Endothelial cell of umbilical vein (primary cell): Measurements from ENCODE around the gene PRDM13.
A peak's percentile ranks its signal among the peaks of the same experiment; 100 is the strongest.

Experiments
- EZH2 ChIP-seq: IDR thresholded peaks from 2 replicates; pipeline ENCODE4 v1.6.1; 2012; ENCODE audit warnings: borderline replicate concordance, low read depth, mild to moderate bottlenecking, moderate library complexity, low read length, inconsistent platforms; ENCODE audit not compliant: severe bottlenecking
- JUN ChIP-seq: IDR thresholded peaks from 2 replicates; pipeline ENCODE4 v1.6.1; 2011; ENCODE audit warnings: borderline replicate concordance, low read depth; ENCODE audit not compliant: insufficient read length, insufficient read depth
- POLR2A ChIP-seq: IDR thresholded peaks from 2 replicates; pipeline ENCODE4 v1.6.1; 2012; ENCODE audit warnings: low read depth, mild to moderate bottlenecking, control low read depth, low read length
- POLR2AphosphoS5 ChIP-seq: IDR thresholded peaks from 2 replicates; pipeline ENCODE4 v1.6.1; 2012; ENCODE audit warnings: low read depth, mild to moderate bottlenecking, control low read depth, low read length, moderate library complexity; ENCODE audit not compliant: insufficient read depth
- TF ChIP-seq, protein P1 (sequence below), 2 donors: IDR thresholded peaks; 1 replicate in 1 of 2; 2 replicates in 1 of 2; pipeline ENCODE4 v1.5.1; 2011; ENCODE audit warnings: low read length in 2 of 2, mild to moderate bottlenecking in 2 of 2, moderate library complexity in 2 of 2, control low read depth in 1 of 2, inconsistent platforms in 1 of 2, low read depth in 1 of 2; ENCODE audit not compliant: insufficient read depth in 1 of 2; ENCODE audit errors: extremely low read depth in 1 of 2
- TF ChIP-seq, protein P2 (sequence below): IDR thresholded peaks from 2 replicates; pipeline ENCODE4 v1.6.1; 2011; ENCODE audit not compliant: insufficient read depth, insufficient read length

DNA sequence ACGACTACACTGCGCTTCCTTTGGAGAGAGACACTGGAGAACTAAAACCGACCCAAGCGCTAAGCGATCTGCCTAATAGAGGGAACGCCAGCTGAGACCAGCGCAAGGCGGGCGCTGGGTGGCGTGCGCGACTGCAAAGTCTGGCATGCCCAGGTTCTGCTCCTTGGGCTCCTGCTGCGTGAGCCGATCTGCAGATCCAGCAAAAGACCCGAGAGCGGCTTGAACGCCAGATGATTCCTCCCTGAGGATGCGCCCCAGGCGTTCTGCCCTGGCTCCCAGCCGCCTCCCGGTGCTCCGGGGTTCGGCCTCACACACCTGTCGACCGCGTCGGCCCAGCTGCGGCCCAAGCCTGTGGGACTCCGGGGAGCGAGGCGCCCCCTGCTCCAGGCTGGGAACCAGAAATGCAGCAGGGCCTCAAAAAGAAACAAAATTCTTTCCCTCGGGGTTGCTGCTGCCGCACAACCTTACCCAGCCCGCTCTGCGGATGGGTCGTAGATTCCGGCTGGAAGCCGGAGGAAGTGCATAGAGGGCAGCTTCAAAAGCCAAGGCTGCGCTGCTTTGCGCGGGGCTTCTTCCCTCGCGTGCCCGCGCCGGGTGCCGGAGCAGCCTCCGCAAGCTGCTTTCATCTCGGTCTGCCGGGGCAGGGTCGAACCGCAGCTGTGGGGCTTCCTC, 17.9 kb upstream of the PRDM13 start:
- TF ChIP-seq JUN (no peak), POLR2A (no peak), EZH2 (peak; percentile 77), POLR2AphosphoS5 (no peak)
- TF ChIP-seq, protein P1, sequence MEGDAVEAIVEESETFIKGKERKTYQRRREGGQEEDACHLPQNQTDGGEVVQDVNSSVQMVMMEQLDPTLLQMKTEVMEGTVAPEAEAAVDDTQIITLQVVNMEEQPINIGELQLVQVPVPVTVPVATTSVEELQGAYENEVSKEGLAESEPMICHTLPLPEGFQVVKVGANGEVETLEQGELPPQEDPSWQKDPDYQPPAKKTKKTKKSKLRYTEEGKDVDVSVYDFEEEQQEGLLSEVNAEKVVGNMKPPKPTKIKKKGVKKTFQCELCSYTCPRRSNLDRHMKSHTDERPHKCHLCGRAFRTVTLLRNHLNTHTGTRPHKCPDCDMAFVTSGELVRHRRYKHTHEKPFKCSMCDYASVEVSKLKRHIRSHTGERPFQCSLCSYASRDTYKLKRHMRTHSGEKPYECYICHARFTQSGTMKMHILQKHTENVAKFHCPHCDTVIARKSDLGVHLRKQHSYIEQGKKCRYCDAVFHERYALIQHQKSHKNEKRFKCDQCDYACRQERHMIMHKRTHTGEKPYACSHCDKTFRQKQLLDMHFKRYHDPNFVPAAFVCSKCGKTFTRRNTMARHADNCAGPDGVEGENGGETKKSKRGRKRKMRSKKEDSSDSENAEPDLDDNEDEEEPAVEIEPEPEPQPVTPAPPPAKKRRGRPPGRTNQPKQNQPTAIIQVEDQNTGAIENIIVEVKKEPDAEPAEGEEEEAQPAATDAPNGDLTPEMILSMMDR (IDR thresholded peaks at IDR 0.05; ENCODE audit: extremely low read depth in 1 of 2, insufficient read depth in 1 of 2, low read depth in 1 of 2, low read length in 2 of 2), result peak; percentile 36 to 69
- TF ChIP-seq, protein P2, sequence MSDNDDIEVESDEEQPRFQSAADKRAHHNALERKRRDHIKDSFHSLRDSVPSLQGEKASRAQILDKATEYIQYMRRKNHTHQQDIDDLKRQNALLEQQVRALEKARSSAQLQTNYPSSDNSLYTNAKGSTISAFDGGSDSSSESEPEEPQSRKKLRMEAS, result no peak
